Neutrophil (primary cell): Measurements from ENCODE around the gene PALM2AKAP2.

Experiments used
- H3K27ac ChIP-seq: fragments of 200-600 bp; sonication (generic); 2 replicates; pipeline ENCODE4 v1.5.1; 2016; ENCODE audit warnings: mild to moderate bottlenecking, moderate library complexity
- H3K27me3 ChIP-seq: fragments of 200-600 bp; sonication (generic); 2 replicates; pipeline ENCODE4 v1.6.0; 2016; ENCODE audit warnings: mild to moderate bottlenecking
- H3K36me3 ChIP-seq: fragments of 200-600 bp; sonication (generic); 2 replicates; pipeline ENCODE4 v1.5.1; 2017
- H3K4me1 ChIP-seq, 2 experiments: fragments of 200-600 bp in 1 of 2; sonication (generic) in 1 of 2; 1 replicate in 1 of 2; 2 replicates in 1 of 2; pipeline versions ENCODE4 v1.5.1 to v1.6.1; 2013 to 2016; ENCODE audit warnings: low read depth in 1 of 2, low read length in 1 of 2, mild to moderate bottlenecking in 1 of 2, moderate library complexity in 1 of 2; ENCODE audit not compliant: control insufficient read depth in 1 of 2, insufficient read depth in 1 of 2
- H3K4me3 ChIP-seq, 2 experiments: fragments of 200-600 bp in 1 of 2; sonication (generic) in 1 of 2; 1 replicate in 1 of 2; 2 replicates in 1 of 2; pipeline ENCODE4 v1.5.1; 2013 to 2016; ENCODE audit warnings: low read depth in 1 of 2, low read length in 1 of 2, mild to moderate bottlenecking in 1 of 2, moderate library complexity in 1 of 2
- H3K9me3 ChIP-seq: fragments of 200-600 bp; sonication (generic); 2 replicates; pipeline ENCODE4 v1.5.1; 2016
- TF ChIP-seq, protein P1 (sequence below): fragments of 200-600 bp; sonication (generic); IDR thresholded peaks from 2 replicates; pipeline ENCODE4 v1.5.1; 2016; ENCODE audit warnings: antibody characterized with exemption

PALM2AKAP2 gene

DNA sequence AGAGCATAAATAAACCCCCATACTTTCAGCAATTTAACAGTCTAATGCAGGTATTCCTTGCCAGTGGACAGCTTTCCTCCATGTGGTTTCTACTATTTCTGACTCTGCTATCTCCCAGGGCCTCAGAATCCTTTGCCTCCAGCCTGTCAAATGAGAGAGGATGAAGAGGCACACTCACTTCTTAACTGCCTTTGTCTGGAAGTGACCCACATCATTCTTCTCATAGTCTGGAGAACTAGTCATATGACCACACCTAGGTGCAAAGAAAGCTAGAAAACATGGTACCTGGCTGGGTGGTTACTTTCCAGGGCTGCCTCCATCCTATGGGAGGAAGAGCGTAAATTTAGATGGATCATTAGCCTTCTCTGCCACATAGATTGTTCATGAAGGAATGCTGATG, 22.5 kb downstream of the PALM2AKAP2 start:
- Histone ChIP-seq H3K4me3 (no peak overlapping the region), H3K4me1 (no peaks in the 10 kb centered on the region), H3K36me3 (no peaks in the 10 kb centered on the region), H3K27me3 (peaks cover 54% of the 10 kb centered on the region), H3K9me3 (no peaks in the 10 kb centered on the region), H3K27ac (no peak overlapping the region)
- TF ChIP-seq, protein P1, sequence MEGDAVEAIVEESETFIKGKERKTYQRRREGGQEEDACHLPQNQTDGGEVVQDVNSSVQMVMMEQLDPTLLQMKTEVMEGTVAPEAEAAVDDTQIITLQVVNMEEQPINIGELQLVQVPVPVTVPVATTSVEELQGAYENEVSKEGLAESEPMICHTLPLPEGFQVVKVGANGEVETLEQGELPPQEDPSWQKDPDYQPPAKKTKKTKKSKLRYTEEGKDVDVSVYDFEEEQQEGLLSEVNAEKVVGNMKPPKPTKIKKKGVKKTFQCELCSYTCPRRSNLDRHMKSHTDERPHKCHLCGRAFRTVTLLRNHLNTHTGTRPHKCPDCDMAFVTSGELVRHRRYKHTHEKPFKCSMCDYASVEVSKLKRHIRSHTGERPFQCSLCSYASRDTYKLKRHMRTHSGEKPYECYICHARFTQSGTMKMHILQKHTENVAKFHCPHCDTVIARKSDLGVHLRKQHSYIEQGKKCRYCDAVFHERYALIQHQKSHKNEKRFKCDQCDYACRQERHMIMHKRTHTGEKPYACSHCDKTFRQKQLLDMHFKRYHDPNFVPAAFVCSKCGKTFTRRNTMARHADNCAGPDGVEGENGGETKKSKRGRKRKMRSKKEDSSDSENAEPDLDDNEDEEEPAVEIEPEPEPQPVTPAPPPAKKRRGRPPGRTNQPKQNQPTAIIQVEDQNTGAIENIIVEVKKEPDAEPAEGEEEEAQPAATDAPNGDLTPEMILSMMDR: no peak

DNA sequence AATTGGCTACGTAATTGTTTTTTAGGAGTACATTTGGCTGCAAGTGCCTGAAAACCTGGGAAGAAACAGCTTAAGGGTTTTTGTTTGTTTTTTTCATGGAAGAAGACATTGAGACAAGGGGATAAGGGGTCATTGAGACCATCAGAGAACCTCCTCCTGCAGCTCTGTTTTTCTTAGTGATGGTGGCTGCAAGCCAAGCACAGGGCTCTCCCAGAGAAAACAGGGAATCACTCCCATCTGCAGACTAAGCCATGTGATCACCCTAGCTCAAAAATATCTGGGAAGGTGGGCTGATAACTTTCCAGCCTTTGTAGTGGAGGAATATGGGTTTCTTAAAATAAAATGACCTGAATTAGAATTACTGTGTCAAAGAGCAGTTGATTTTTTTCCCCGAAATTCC, 25.1 kb downstream of the PALM2AKAP2 start:
- Histone ChIP-seq H3K9me3 (no peaks in the 10 kb centered on the region), H3K4me1 (no peaks in the 10 kb centered on the region), H3K4me3 (no peak overlapping the region), H3K27me3 (peaks cover 54% of the 10 kb centered on the region), H3K27ac (no peak overlapping the region), H3K36me3 (no peaks in the 10 kb centered on the region)
- TF ChIP-seq, protein P1: no peak

DNA sequence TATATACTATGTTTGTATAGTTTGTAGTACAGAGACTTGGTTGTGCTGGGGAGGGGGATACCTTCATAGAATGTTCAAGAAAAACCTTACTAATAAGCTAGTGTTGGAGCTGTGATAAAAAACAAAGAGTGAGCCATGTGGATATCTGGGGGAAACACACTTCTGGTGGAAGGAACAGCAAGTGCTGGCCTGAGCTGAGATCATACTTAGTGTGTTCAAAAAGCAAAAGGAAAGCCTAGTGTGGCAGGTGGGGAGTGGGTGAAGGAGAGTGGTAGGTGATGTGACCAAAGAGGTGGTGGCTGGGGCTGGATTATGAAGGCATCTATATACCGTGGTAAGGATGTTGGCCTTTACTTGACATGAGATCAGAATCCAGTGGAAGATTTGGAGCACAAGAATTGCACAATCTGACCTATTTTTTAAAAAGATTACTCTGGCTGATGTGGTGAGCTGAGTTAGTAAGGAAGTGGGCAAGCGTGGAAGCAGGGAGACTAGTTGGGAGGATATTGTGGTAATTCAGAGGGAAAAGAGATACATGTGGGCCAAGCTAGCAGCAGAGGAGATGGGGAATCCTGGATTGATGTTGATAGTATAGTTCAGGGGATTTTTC, 26.6 kb downstream of the PALM2AKAP2 start:
- Histone ChIP-seq H3K27me3 (peaks cover 40% of the 10 kb centered on the region), H3K9me3 (no peaks in the 10 kb centered on the region), H3K36me3 (no peaks in the 10 kb centered on the region), H3K27ac (no peak overlapping the region), H3K4me1 (no peaks in the 10 kb centered on the region), H3K4me3 (no peak overlapping the region)
- TF ChIP-seq, protein P1: no peak

DNA sequence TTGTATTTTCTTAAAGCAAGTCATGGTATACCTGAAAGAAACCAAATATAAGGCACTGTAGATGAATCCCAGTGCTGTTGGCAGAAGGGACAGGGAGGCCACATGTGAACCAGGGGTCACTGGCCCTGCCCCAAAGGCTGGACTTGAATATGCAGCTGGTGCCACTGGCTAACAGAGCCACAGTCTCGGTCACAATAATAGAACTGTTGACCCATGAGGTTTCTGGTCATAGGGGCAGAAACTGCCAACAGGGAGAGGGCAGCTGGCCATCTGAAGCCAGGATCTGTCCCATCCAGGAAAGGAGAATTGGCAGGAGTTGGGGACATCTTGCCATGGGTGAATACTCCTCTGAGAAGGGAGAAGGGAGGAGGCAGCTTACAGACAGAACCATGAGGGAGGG, 31.9 kb downstream of the PALM2AKAP2 start:
- H3K4me3 ChIP-seq: no peak overlapping the region
- TF ChIP-seq, protein P1: no peak
- no peak overlapping the region for H3K27ac ChIP-seq
- H3K36me3 ChIP-seq: no peaks in the 10 kb centered on the region
- H3K9me3 ChIP-seq: no peaks in the 10 kb centered on the region
- H3K4me1 ChIP-seq: no peaks in the 10 kb centered on the region
- H3K27me3 ChIP-seq: peaks cover under 1% of the 10 kb centered on the region

DNA sequence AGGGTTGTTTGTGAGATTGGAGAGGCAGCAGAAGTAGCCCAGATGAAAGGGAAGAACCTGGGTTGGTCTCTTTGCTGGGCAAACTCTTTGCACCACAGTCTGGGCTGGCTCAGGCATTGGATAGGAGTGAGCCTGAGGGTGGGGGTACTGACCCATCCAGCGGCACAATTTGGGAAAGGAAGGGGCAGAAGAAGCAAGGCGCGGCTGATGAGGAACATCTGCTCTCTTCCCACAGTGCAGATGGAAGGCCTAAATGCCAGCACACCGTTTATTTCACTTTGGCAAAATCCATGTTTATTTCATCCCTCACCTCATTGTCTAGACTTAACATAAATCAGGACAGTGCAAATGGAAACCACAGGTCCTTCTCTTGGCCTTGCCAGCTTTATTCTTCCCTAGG, 32.3 kb downstream of the PALM2AKAP2 start:
- H3K27ac ChIP-seq: no peak overlapping the region
- no peaks in the 10 kb centered on the region for H3K4me1 ChIP-seq
- H3K27me3 ChIP-seq: peaks cover 5% of the 10 kb centered on the region
- H3K9me3 ChIP-seq: no peaks in the 10 kb centered on the region
- no peaks in the 10 kb centered on the region for H3K36me3 ChIP-seq
- H3K4me3 ChIP-seq: no peak overlapping the region
- TF ChIP-seq, protein P1: no peak
